IMR-90 (cell line): ENCODE data around the gene CCDC177. TPM values are rescaled to one million over a fixed set of nuclear protein-coding genes. Genes with fewer than 3 reads are reported as not detected.

ENCODE experiments used
- ATAC-seq: fragments of 200-7000 bp; cut with Tn5 transposase; 2 replicates; pipeline ENCODE4 v1.9.1; 2020; ENCODE audit warnings: low read depth, mild to moderate bottlenecking, moderate library complexity
- BruUV-seq: library from RNA; stranded (reverse); fragments of 400-500 nt; replicated peaks from 2 replicates; lab custom pipeline; 2021; lab: Mats Ljungman, UMichigan
- CTCF ChIA-PET: fragments of 300-600 bp; formaldehyde crosslinking; extraction: SDS; loops from one replicate; lab custom pipeline; 2021; ENCODE audit warnings: antibody characterized with exemption; lab: Yijun Ruan, JAX
- POLR2A ChIA-PET: fragments of 300-600 bp; sonication (Branson Sonifier 250); formaldehyde crosslinking; loops from one replicate; lab custom pipeline; 2022; ENCODE audit warnings: antibody characterized with exemption; ENCODE audit not compliant: unreplicated experiment; lab: Charles Lee
- DNase-seq: peaks from one replicate; pipeline ENCODE4 v3.0.0; 2013
- H2AFZ ChIP-seq: replicated peaks from 2 replicates; pipeline ENCODE3; 2013; ENCODE audit warnings: low read length, mild to moderate bottlenecking; ENCODE audit not compliant: poor library complexity
- H2AK5ac ChIP-seq: 2 replicates; pipeline ENCODE4 v1.6.1; 2013; ENCODE audit warnings: low read depth, low read length, inconsistent platforms
- H2AK9ac ChIP-seq: replicated peaks from 2 replicates; pipeline ENCODE3; 2013; ENCODE audit warnings: mild to moderate bottlenecking, low read depth, low read length, moderate library complexity; ENCODE audit not compliant: poor library complexity
- H2BK120ac ChIP-seq: 2 replicates; pipeline ENCODE4 v1.6.1; 2013; ENCODE audit warnings: low read depth, low read length, inconsistent platforms
- H2BK15ac ChIP-seq: 3 replicates; pipeline ENCODE4 v1.6.1; 2013; ENCODE audit warnings: low read depth, low read length, inconsistent platforms
- H2BK20ac ChIP-seq: 2 replicates; pipeline ENCODE4 v1.6.1; 2013; ENCODE audit warnings: low read depth, mild to moderate bottlenecking, inconsistent platforms, low read length, moderate library complexity
- H2BK5ac ChIP-seq: 2 replicates; pipeline ENCODE4 v1.6.1; 2013; ENCODE audit warnings: mild to moderate bottlenecking, low read depth, low read length, inconsistent platforms; ENCODE audit not compliant: poor library complexity, severe bottlenecking
- H3K14ac ChIP-seq: replicated peaks from 2 replicates; pipeline ENCODE4 v1.6.1; 2013; ENCODE audit warnings: low read depth, low read length, inconsistent platforms
- H3K18ac ChIP-seq: 2 replicates; pipeline ENCODE4 v1.6.1; 2013; ENCODE audit warnings: low read depth, low read length, control low read depth
- H3K23ac ChIP-seq: 2 replicates; pipeline ENCODE4 v1.6.1; 2013; ENCODE audit warnings: low read depth, low read length, inconsistent platforms
- H3K27ac ChIP-seq: 2 replicates; pipeline ENCODE4 v1.5.1; 2013; ENCODE audit warnings: mild to moderate bottlenecking, control low read depth, low read length; ENCODE audit not compliant: insufficient read depth
- H3K27me3 ChIP-seq: 2 replicates; pipeline ENCODE4 v1.6.1; 2013; ENCODE audit warnings: low read length; ENCODE audit not compliant: control insufficient read depth, insufficient read depth
- H3K36me3 ChIP-seq: 2 replicates; pipeline ENCODE4 v1.6.1; 2013; ENCODE audit warnings: low read length, mixed read lengths; ENCODE audit not compliant: control insufficient read depth, insufficient read depth
- H3K4ac ChIP-seq: 2 replicates; pipeline ENCODE4 v1.6.1; 2013; ENCODE audit warnings: low read depth, low read length, inconsistent platforms
- H3K4me1 ChIP-seq: 2 replicates; pipeline ENCODE4 v1.6.1; 2013; ENCODE audit warnings: low read length, mixed read lengths; ENCODE audit not compliant: control insufficient read depth, insufficient read depth
- H3K4me2 ChIP-seq: 2 replicates; pipeline ENCODE4 v1.6.1; 2013; ENCODE audit warnings: low read depth, mild to moderate bottlenecking, control low read depth, low read length, moderate library complexity
- H3K4me3 ChIP-seq: 2 replicates; pipeline ENCODE4 v1.5.1; 2013; ENCODE audit warnings: low read depth, mild to moderate bottlenecking, control low read depth, low read length, moderate library complexity; ENCODE audit not compliant: insufficient read depth
- H3K56ac ChIP-seq: 2 replicates; pipeline ENCODE4 v1.6.1; 2013; ENCODE audit warnings: low read length, inconsistent platforms; ENCODE audit not compliant: insufficient read depth; ENCODE audit errors: extremely low read depth
- H3K79me1 ChIP-seq, 2 experiments: 2 replicates each; pipeline ENCODE4 v1.6.1; 2013; ENCODE audit warnings: low read length in 2 of 2, inconsistent platforms in 1 of 2, low read depth in 1 of 2
- H3K9ac ChIP-seq: 2 replicates; pipeline ENCODE4 v1.6.1; 2013; ENCODE audit warnings: low read depth, low read length, control low read depth
- H3K9me1 ChIP-seq: 2 replicates; pipeline ENCODE4 v1.6.1; 2013; ENCODE audit warnings: low read length, inconsistent platforms; ENCODE audit not compliant: insufficient read depth
- H3K9me3 ChIP-seq: 2 replicates; pipeline ENCODE4 v1.6.1; 2013; ENCODE audit warnings: low read length; ENCODE audit not compliant: control insufficient read depth, insufficient read depth
- H4K20me1 ChIP-seq: 2 replicates; pipeline ENCODE4 v1.6.1; 2013; ENCODE audit warnings: low read length, inconsistent platforms; ENCODE audit not compliant: insufficient read depth
- H4K5ac ChIP-seq: 2 replicates; pipeline ENCODE4 v1.6.1; 2013; ENCODE audit warnings: mild to moderate bottlenecking, low read depth, low read length, control low read depth
- H4K8ac ChIP-seq, 2 experiments: 2 replicates each; pipeline ENCODE4 v1.6.1; 2013; ENCODE audit warnings: low read depth in 2 of 2, low read length in 2 of 2, control low read depth in 1 of 2, inconsistent platforms in 1 of 2
- H4K91ac ChIP-seq: 2 replicates; pipeline ENCODE4 v1.6.1; 2013; ENCODE audit warnings: low read depth, low read length, inconsistent platforms; ENCODE audit not compliant: insufficient read depth
- BHLHE40 ChIP-seq: fragments of 150-350 bp; IDR thresholded peaks from 2 replicates; pipeline ENCODE4 v1.6.1; 2016; ENCODE audit warnings: mild to moderate bottlenecking, low read depth, low read length
- CEBPB ChIP-seq: IDR thresholded peaks from 2 replicates; pipeline ENCODE4 v1.6.1; 2012; ENCODE audit warnings: low read depth, low read length, improper control_type of control experiment
- CHD1 ChIP-seq: IDR thresholded peaks from 2 replicates; pipeline ENCODE4 v1.6.1; 2012; ENCODE audit warnings: low read depth, low read length, improper control_type of control experiment
- FOS ChIP-seq: fragments of 150-350 bp; IDR thresholded peaks from 2 replicates; pipeline ENCODE4 v1.6.1; 2016; ENCODE audit warnings: low read depth, low read length
- MAFK ChIP-seq: IDR thresholded peaks from 2 replicates; pipeline ENCODE4 v1.6.1; 2012; ENCODE audit warnings: low read depth, low read length, improper control_type of control experiment
- MAZ ChIP-seq: IDR thresholded peaks from 2 replicates; pipeline ENCODE4 v1.6.1; 2012; ENCODE audit warnings: low read depth, mild to moderate bottlenecking, low read length, improper control_type of control experiment, moderate library complexity, borderline replicate concordance
- MXI1 ChIP-seq: IDR thresholded peaks from 2 replicates; pipeline ENCODE4 v1.6.1; 2012; ENCODE audit warnings: low read depth, mild to moderate bottlenecking, low read length, moderate library complexity, borderline replicate concordance
- NFE2L2 ChIP-seq: fragments of 150-350 bp; IDR thresholded peaks from 2 replicates; pipeline ENCODE4 v1.6.1; 2016; ENCODE audit warnings: low read depth, mild to moderate bottlenecking, low read length
- POLR2A ChIP-seq: IDR thresholded peaks from 2 replicates; pipeline ENCODE4 v1.6.1; 2012; ENCODE audit warnings: mild to moderate bottlenecking, low read depth, low read length
- RAD21 ChIP-seq: IDR thresholded peaks from 2 replicates; pipeline ENCODE4 v1.6.1; 2012; ENCODE audit warnings: low read length, improper control_type of control experiment
- RCOR1 ChIP-seq: IDR thresholded peaks from 2 replicates; pipeline ENCODE4 v1.6.1; 2012; ENCODE audit warnings: mild to moderate bottlenecking, low read length, improper control_type of control experiment; ENCODE audit not compliant: insufficient replicate concordance
- RFX5 ChIP-seq: IDR thresholded peaks from 2 replicates; pipeline ENCODE4 v1.8.0; 2012; ENCODE audit warnings: low read depth, mild to moderate bottlenecking, low read length, moderate library complexity
- SMC3 ChIP-seq: fragments of 150-350 bp; IDR thresholded peaks from 2 replicates; pipeline ENCODE4 v1.6.1; 2016; ENCODE audit warnings: low read depth, mild to moderate bottlenecking, antibody characterized with exemption, low read length, moderate library complexity
- USF2 ChIP-seq: fragments of 150-350 bp; IDR thresholded peaks from 2 replicates; pipeline ENCODE4 v1.6.1; 2017; ENCODE audit warnings: mild to moderate bottlenecking, antibody characterized with exemption, low read length, low read depth
- WGBS, 2 experiments: methylation state at CpG; one replicate each; pipeline versions ENCODE4 v1.1.5 to v1.1.7; 2013; ENCODE audit warnings: missing lambda C conversion rate in 2 of 2; ENCODE audit not compliant: insufficient read length in 1 of 2; ENCODE audit errors: extremely low coverage in 2 of 2; 5-methylcytosine and 5-hydroxymethylcytosine counted together
- dilution Hi-C: fragments of 300-500 bp; cut with HindIII; formaldehyde crosslinking; loops from one replicate; pipeline ENCODE4 v1.14.3; 2018; ENCODE audit warnings: low sequenced_read_pairs; ENCODE audit not compliant: unreplicated experiment
- in situ Hi-C: fragments of 300-500 bp; cut with MboI; formaldehyde crosslinking; loops from 3 replicates; pipeline ENCODE4 v1.14.3; 2019; ENCODE audit warnings: low sequenced_read_pairs, inconsistent platforms, mixed read lengths
- intact Hi-C: fragments of 100-400 bp; cut with micrococcal nuclease; formaldehyde crosslinking; loops from 2 replicates; pipeline ENCODE4 v1.10.0; 2022
- polyA plus RNA-seq, 3 experiments: library from polyadenylated mRNA; depleted of rRNA; stranded (reverse); fragments of >200 nt; gene quantifications; 2 replicates each; pipeline ENCODE4 v1.2.3, GENCODE V29; 2012; ENCODE audit warnings: low replicate concordance in 1 of 3
- total RNA-seq: library from RNA; depleted of rRNA; stranded (reverse); fragments of >200 nt; gene quantifications from 2 replicates; pipeline ENCODE4 v1.2.3, GENCODE V29; 2012
- TF ChIP-seq, protein P1 (sequence below): conservative IDR thresholded peaks from 2 replicates; pipeline ENCODE4 v1.5.1; 2012; ENCODE audit warnings: mild to moderate bottlenecking, low read depth, low read length, improper control_type of control experiment
- TF ChIP-seq, protein P2 (sequence below): fragments of 150-350 bp; IDR thresholded peaks from 2 replicates; pipeline ENCODE4 v1.6.1; 2016; ENCODE audit warnings: low read depth, mild to moderate bottlenecking, low read length, moderate library complexity, borderline replicate concordance

The CCDC177 gene
- total and polyA plus RNA-seq, 2 of the 4 experiments (the other 2 are of a cell fraction) = not detected

- no CpG with 5 or more reads among the region's 3 CpGs for WGBS, 2 experiments
- Histone ChIP-seq H3K36me3 (no peaks in the 10 kb centered on the region), H3K23ac (no peak overlapping the region), H2AK5ac (no peak overlapping the region), H3K27me3 (peaks cover 51% of the 10 kb centered on the region), H3K4ac (no peak overlapping the region), H4K20me1 (no peaks in the 10 kb centered on the region; the same call in 1 of the 2 replicates), H2BK120ac (no peak overlapping the region), H3K9me1 (no peaks in the 10 kb centered on the region), H3K4me1 (no peaks in the 10 kb centered on the region), H2BK20ac (no peak overlapping the region), H4K8ac (no peak overlapping the region), H3K79me1 (no peaks in the 10 kb centered on the region), H4K91ac (no peak overlapping the region), H3K14ac (no peak overlapping the region), H2BK15ac (no peak overlapping the region), H4K5ac (no peak overlapping the region), H2BK5ac (no peak overlapping the region), H2AK9ac (peak overlapping the region; percentile 13), H3K4me2 (no peak overlapping the region), H3K4me3 (no peak overlapping the region), H3K9ac (no peak overlapping the region), H2AFZ (no peak overlapping the region), H3K27ac (no peak overlapping the region), H3K18ac (no peak overlapping the region), H3K56ac (no peak overlapping the region), H3K9me3 (no peaks in the 10 kb centered on the region)
- ATAC-seq (no peak; the same call in 1 of the 2 replicates), DNase-seq (no peak)
- dilution Hi-C loops = no loop called here
- ChIA-PET POLR2A (no interaction called here), CTCF (no interaction called here)
- TF ChIP-seq CHD1 (no peak), NFE2L2 (no peak), CEBPB (no peak), FOS (no peak), MXI1 (no peak), POLR2A (no peak), RAD21 (no peak), BHLHE40 (no peak), SMC3 (no peak), MAZ (no peak), USF2 (no peak), RFX5 (no peak), RCOR1 (no peak), MAFK (no peak)
- TF ChIP-seq, protein P1, sequence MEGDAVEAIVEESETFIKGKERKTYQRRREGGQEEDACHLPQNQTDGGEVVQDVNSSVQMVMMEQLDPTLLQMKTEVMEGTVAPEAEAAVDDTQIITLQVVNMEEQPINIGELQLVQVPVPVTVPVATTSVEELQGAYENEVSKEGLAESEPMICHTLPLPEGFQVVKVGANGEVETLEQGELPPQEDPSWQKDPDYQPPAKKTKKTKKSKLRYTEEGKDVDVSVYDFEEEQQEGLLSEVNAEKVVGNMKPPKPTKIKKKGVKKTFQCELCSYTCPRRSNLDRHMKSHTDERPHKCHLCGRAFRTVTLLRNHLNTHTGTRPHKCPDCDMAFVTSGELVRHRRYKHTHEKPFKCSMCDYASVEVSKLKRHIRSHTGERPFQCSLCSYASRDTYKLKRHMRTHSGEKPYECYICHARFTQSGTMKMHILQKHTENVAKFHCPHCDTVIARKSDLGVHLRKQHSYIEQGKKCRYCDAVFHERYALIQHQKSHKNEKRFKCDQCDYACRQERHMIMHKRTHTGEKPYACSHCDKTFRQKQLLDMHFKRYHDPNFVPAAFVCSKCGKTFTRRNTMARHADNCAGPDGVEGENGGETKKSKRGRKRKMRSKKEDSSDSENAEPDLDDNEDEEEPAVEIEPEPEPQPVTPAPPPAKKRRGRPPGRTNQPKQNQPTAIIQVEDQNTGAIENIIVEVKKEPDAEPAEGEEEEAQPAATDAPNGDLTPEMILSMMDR = no peak
- TF ChIP-seq, protein P2, sequence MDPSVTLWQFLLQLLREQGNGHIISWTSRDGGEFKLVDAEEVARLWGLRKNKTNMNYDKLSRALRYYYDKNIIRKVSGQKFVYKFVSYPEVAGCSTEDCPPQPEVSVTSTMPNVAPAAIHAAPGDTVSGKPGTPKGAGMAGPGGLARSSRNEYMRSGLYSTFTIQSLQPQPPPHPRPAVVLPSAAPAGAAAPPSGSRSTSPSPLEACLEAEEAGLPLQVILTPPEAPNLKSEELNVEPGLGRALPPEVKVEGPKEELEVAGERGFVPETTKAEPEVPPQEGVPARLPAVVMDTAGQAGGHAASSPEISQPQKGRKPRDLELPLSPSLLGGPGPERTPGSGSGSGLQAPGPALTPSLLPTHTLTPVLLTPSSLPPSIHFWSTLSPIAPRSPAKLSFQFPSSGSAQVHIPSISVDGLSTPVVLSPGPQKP = no peak
- no TSS peak for BruUV-seq
- intact Hi-C loops = no loop called here
- in situ Hi-C loops = no loop called here
These were observed 41.9 kb downstream of the CCDC177 start for GRCh38 chr14:69532561-69533340.
